Fibroblast of lung (primary cell): ENCODE measurements around the gene CPEB4. TPM values are rescaled to one million over a fixed set of nuclear protein-coding genes. Genes with fewer than 3 reads are reported as not detected.

Source experiments
- DNase-seq, 2 donors: peaks; one replicate each; pipeline versions ENCODE4 v3.0.0 to v3.0.0-alpha.2; 2010; ENCODE audit warnings: low read depth in 2 of 2
- H2AFZ ChIP-seq: 2 replicates; pipeline ENCODE4 v1.5.1; 2012; ENCODE audit warnings: low read length, control low read depth, inconsistent platforms
- H3K27ac ChIP-seq: 2 replicates; pipeline ENCODE4 v1.5.1; 2011; ENCODE audit warnings: low read length, control low read depth; ENCODE audit not compliant: insufficient read depth
- H3K27me3 ChIP-seq: 2 replicates; pipeline ENCODE4 v1.5.1; 2011; ENCODE audit warnings: mild to moderate bottlenecking, low read length; ENCODE audit not compliant: control insufficient read depth, insufficient read depth
- H3K36me3 ChIP-seq: 2 replicates; pipeline ENCODE4 v1.5.1; 2011; ENCODE audit warnings: low read length; ENCODE audit not compliant: control insufficient read depth, insufficient read depth
- H3K4me1 ChIP-seq: 2 replicates; pipeline ENCODE4 v1.5.1; 2011; ENCODE audit warnings: low read length; ENCODE audit not compliant: control insufficient read depth, insufficient read depth; ENCODE audit errors: extremely low read depth
- H3K4me2 ChIP-seq: 2 replicates; pipeline ENCODE4 v1.5.1; 2011; ENCODE audit warnings: low read length, control low read depth; ENCODE audit not compliant: insufficient read depth; ENCODE audit errors: extremely low read depth
- H3K4me3 ChIP-seq, 4 experiments: fragments of 200-600 bp in 1 of 4; sonication (generic) in 1 of 4; replicated peaks in 1 of 4; 2 replicates each; pipeline ENCODE4 v1.5.1; 2011 to 2016; ENCODE audit warnings: low read length in 4 of 4, low read depth in 3 of 4, mild to moderate bottlenecking in 3 of 4, control low read depth in 2 of 4, inconsistent platforms in 1 of 4, mixed read lengths in 1 of 4; ENCODE audit not compliant: insufficient read depth in 1 of 4; ENCODE audit errors: control extremely low read depth in 1 of 4
- H3K79me2 ChIP-seq: 2 replicates; pipeline ENCODE4 v1.5.1; 2012; ENCODE audit warnings: mild to moderate bottlenecking, low read length, inconsistent platforms; ENCODE audit not compliant: control insufficient read depth, insufficient read depth
- H3K9ac ChIP-seq: 2 replicates; pipeline ENCODE4 v1.5.1; 2011; ENCODE audit warnings: mild to moderate bottlenecking, low read length, control low read depth; ENCODE audit not compliant: insufficient read depth
- H3K9me3 ChIP-seq: 2 replicates; pipeline ENCODE4 v1.5.1; 2012; ENCODE audit warnings: low read depth, low read length; ENCODE audit not compliant: control insufficient read depth, insufficient read depth
- H4K20me1 ChIP-seq: 2 replicates; pipeline ENCODE4 v1.5.1; 2011; ENCODE audit warnings: low read length; ENCODE audit not compliant: control insufficient read depth, insufficient read depth; ENCODE audit errors: extremely low read depth
- EZH2 ChIP-seq: IDR thresholded peaks from 2 replicates; pipeline ENCODE4 v1.5.1; 2012; ENCODE audit warnings: low read length, control low read depth, mild to moderate bottlenecking; ENCODE audit errors: missing control alignments
- polyA plus RNA-seq, 2 donors: library from polyadenylated mRNA; depleted of rRNA in 1 of 2; stranded (reverse) in 1 of 2; unstranded in 1 of 2; fragments of >200 nt; gene quantifications; 2 replicates each; pipeline ENCODE4 v1.2.1, GENCODE V29; 2011 to 2012; ENCODE audit warnings: missing spikeins in 1 of 2
- total RNA-seq: library from RNA; depleted of rRNA; stranded (reverse); fragments of >200 nt; gene quantifications from 2 replicates; pipeline ENCODE4 v1.2.1, GENCODE V29; 2014
- TF ChIP-seq, protein P1 (sequence below), 2 donors: IDR thresholded peaks in 1 of 2; conservative IDR thresholded peaks in 1 of 2; 1 replicate in 1 of 2; 2 replicates in 1 of 2; pipeline ENCODE4 v1.5.1; 2011 to 2012; ENCODE audit warnings: low read length in 2 of 2, control low read depth in 1 of 2, inconsistent platforms in 1 of 2, low read depth in 1 of 2, mild to moderate bottlenecking in 1 of 2

CPEB4 gene
- total and polyA plus RNA-seq, 2 donors (not counting 1 experiment from before 2014, with no cell fraction given) = 19.9 to 23.6 TPM

GRCh38 chr5:173984218-173984617 lies 96.1 kb downstream of the CPEB4 start:
- peak; percentile 12 to 13 for DNase-seq
- H3K36me3 ChIP-seq = no peaks in the 10 kb centered on the region
- H3K27me3 ChIP-seq = no peaks in the 10 kb centered on the region
- H3K4me3 ChIP-seq = no peak overlapping the region
- H3K9ac ChIP-seq = no peak overlapping the region
- H3K79me2 ChIP-seq = no peaks in the 10 kb centered on the region
- H3K4me1 ChIP-seq = no peaks in the 10 kb centered on the region
- TF ChIP-seq EZH2 = no peak
- TF ChIP-seq, protein P1, sequence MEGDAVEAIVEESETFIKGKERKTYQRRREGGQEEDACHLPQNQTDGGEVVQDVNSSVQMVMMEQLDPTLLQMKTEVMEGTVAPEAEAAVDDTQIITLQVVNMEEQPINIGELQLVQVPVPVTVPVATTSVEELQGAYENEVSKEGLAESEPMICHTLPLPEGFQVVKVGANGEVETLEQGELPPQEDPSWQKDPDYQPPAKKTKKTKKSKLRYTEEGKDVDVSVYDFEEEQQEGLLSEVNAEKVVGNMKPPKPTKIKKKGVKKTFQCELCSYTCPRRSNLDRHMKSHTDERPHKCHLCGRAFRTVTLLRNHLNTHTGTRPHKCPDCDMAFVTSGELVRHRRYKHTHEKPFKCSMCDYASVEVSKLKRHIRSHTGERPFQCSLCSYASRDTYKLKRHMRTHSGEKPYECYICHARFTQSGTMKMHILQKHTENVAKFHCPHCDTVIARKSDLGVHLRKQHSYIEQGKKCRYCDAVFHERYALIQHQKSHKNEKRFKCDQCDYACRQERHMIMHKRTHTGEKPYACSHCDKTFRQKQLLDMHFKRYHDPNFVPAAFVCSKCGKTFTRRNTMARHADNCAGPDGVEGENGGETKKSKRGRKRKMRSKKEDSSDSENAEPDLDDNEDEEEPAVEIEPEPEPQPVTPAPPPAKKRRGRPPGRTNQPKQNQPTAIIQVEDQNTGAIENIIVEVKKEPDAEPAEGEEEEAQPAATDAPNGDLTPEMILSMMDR (conservative IDR thresholded peaks at IDR 0.05 in 1 of 2, IDR thresholded peaks at IDR 0.05 in 1 of 2; ENCODE audit: low read depth in 1 of 2, low read length in 2 of 2) = peak in 1 of 2 donors; percentile 20
- H3K4me2 ChIP-seq = no peak overlapping the region
- no peaks in the 10 kb centered on the region for H4K20me1 ChIP-seq
- H2AFZ ChIP-seq = no peak overlapping the region
- H3K9me3 ChIP-seq = no peaks in the 10 kb centered on the region
- no peak overlapping the region for H3K27ac ChIP-seq

DNA sequence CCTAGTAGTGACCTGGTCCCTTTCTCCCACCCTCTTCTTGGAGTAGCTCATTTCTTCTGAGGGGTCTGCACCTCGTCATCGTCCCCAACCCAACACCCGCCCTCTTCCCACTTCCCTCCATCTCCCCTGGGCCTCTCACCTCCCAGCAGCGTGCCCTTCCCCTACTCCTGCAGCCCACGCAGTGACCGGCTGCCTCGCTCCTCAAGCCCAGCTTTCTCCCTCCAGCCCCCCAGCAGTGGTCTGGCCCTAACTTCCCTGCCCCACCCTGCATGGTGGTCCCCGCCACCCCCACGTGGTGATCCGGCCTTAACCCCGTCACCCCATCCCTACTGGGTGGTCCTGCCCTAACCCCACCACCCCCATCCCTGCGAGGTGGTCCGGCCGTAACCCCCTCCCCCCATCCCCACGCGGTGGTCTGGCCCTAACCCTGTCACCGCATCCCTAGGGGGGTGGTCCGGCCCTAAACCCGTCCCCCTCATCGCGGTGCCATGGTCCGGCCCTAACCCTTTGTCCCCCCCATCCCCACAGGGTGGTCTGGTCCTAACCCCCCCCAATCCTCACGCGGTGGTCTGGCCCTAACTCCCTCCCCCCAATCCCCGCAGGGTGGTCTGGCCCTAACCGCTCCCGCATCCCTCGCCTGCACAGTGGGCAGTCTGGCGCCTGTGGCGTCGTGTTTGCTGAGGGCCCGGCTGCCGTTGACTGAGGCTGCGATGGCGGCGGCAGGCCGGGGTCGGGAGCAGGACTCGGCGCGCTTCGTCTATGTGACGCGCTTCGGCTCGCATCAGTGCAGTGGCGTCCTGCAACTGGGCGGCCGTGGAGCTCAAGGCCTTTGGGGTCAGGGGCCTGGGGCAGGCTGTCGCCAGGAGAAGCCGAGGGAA lies 100.6 kb downstream of the CPEB4 start, which contains the start of gene C5orf47:
Gene C5orf47 (plus strand): TSS at position 617 of the 878 bp plus-strand sequence. CDS start 94 bp downstream, at position 711.
- Histone ChIP-seq H3K4me3 (no peak within 1 kb of the TSS), H3K79me2 (no peaks in the 10 kb centered on the region), H3K27me3 (no peaks in the 10 kb centered on the region)

DNA sequence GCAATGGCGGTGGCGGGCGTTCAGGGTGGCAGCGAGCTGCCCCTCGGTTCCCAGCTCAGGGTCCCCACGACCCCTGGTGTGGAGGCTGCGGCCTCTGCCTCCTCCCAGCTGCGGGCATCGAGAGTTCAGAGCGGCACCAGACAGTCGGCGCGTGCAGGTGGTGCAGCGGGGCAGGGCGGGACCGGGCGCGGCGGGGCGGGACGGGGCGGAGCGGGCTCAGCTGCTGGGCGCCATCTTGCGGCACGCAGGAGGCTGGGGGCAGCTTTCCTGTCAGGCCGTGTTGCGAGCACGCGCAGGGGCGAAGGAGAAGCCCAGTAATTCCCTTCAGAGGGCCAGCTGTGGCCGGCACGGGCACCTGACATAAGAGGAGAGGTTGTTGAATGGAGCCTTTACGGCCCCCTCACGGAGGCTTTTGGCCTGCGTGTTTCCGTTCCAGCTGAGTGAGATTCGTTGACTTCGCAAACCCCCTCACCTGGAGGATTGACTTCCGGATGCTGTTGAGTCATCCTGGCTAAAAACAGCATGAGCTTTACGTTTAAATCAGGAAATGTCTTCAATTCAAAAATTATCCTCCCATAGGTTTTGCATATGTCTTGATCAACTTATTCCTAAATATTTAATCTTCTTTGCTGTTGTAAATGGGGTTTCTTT lies 101.4 kb downstream of the CPEB4 start:
- TF ChIP-seq, protein P1 (conservative IDR thresholded peaks at IDR 0.05 in 1 of 2, IDR thresholded peaks at IDR 0.05 in 1 of 2; ENCODE audit: low read depth in 1 of 2, low read length in 2 of 2) = no peak
- TF ChIP-seq EZH2 = no peak
- Histone ChIP-seq H3K36me3 (no peaks in the 10 kb centered on the region), H4K20me1 (no peaks in the 10 kb centered on the region), H3K4me3 (no peak overlapping the region), H3K4me2 (no peak overlapping the region), H3K79me2 (no peaks in the 10 kb centered on the region), H2AFZ (no peak overlapping the region), H3K9me3 (no peaks in the 10 kb centered on the region), H3K27ac (no peak overlapping the region), H3K9ac (no peak overlapping the region), H3K27me3 (no peaks in the 10 kb centered on the region), H3K4me1 (no peaks in the 10 kb centered on the region)
- DNase-seq = no peak

More for the DNA sequence above, 100.6 kb downstream of the CPEB4 start, which contains the start of gene C5orf47:
- Histone ChIP-seq H2AFZ (no peak within 1 kb of the TSS), H3K9ac (no peak within 1 kb of the TSS), H4K20me1 (no peaks in the 10 kb centered on the region), H3K4me1 (no peaks in the 10 kb centered on the region), H3K36me3 (no peaks in the 10 kb centered on the region), H3K4me2 (no peak within 1 kb of the TSS), H3K27ac (no peak within 1 kb of the TSS), H3K9me3 (no peaks in the 10 kb centered on the region)
- no peak for DNase-seq
- TF ChIP-seq, protein P1 (conservative IDR thresholded peaks at IDR 0.05 in 1 of 2, IDR thresholded peaks at IDR 0.05 in 1 of 2; ENCODE audit: low read depth in 1 of 2, low read length in 2 of 2) = no peak
- no peak for TF ChIP-seq EZH2
